Keratinocyte (primary cell): ENCODE data around the gene PFAS. TPM values are rescaled to one million over a fixed set of nuclear protein-coding genes. Genes with fewer than 3 reads are reported as not detected.

Experiments used
- DNase-seq: peaks from one replicate; pipeline ENCODE4 v3.0.0-alpha.2; 2011; ENCODE audit warnings: low read depth, missing footprints, low spot score
- FAIRE-seq: peaks from 2 replicates; lab custom pipeline; 2011; peaks lifted over from hg19 to GRCh38; lab: Jason Lieb, UNC
- H2AFZ ChIP-seq: 2 replicates; pipeline ENCODE4 v1.6.0; 2012; ENCODE audit warnings: low read length, control low read depth, inconsistent platforms; ENCODE audit not compliant: control insufficient read depth
- H3K27ac ChIP-seq: 2 replicates; pipeline ENCODE4 v1.5.1; 2011; ENCODE audit warnings: low read length; ENCODE audit not compliant: control insufficient read depth, insufficient read depth
- H3K27me3 ChIP-seq: 3 replicates; pipeline ENCODE4 v1.6.0; 2011; ENCODE audit warnings: low read length; ENCODE audit not compliant: control insufficient read depth, insufficient read depth; ENCODE audit errors: extremely low read depth
- H3K36me3 ChIP-seq, 2 experiments: 2 replicates in 1 of 2; 3 replicates in 1 of 2; pipeline ENCODE4 v1.5.1; 2011; ENCODE audit warnings: low read length in 2 of 2, mild to moderate bottlenecking in 1 of 2; ENCODE audit not compliant: control insufficient read depth in 2 of 2, insufficient read depth in 2 of 2; ENCODE audit errors: extremely low read depth in 1 of 2
- H3K4me1 ChIP-seq: 3 replicates; pipeline ENCODE4 v1.5.1; 2011; ENCODE audit warnings: low read length; ENCODE audit not compliant: control insufficient read depth, insufficient read depth; ENCODE audit errors: extremely low read depth
- H3K4me2 ChIP-seq: 3 replicates; pipeline ENCODE4 v1.6.0; 2011; ENCODE audit warnings: low read depth, low read length; ENCODE audit not compliant: control insufficient read depth, insufficient read depth; ENCODE audit errors: extremely low read depth
- H3K4me3 ChIP-seq, 3 experiments: fragments of 200-600 bp in 1 of 3; sonication (generic) in 1 of 3; 2 replicates in 2 of 3; 3 replicates in 1 of 3; pipeline ENCODE4 v1.5.1; 2011 to 2016; ENCODE audit warnings: low read length in 3 of 3, mild to moderate bottlenecking in 3 of 3, control low read depth in 2 of 3, inconsistent platforms in 1 of 3, low read depth in 1 of 3, mixed read lengths in 1 of 3, mixed run types in 1 of 3, moderate library complexity in 1 of 3; ENCODE audit not compliant: control insufficient read depth in 2 of 3, insufficient read depth in 2 of 3; ENCODE audit errors: extremely low read depth in 1 of 3
- H3K79me2 ChIP-seq: 2 replicates; pipeline ENCODE4 v1.6.0; 2012; ENCODE audit warnings: low read length; ENCODE audit not compliant: control insufficient read depth, insufficient read depth
- H3K9ac ChIP-seq: 3 replicates; pipeline ENCODE4 v1.6.0; 2011; ENCODE audit warnings: low read length; ENCODE audit not compliant: control insufficient read depth, insufficient read depth; ENCODE audit errors: extremely low read depth
- H3K9me1 ChIP-seq: 3 replicates; pipeline ENCODE4 v1.6.0; 2011; ENCODE audit warnings: low read length; ENCODE audit not compliant: control insufficient read depth, insufficient read depth; ENCODE audit errors: extremely low read depth
- H3K9me3 ChIP-seq: 2 replicates; pipeline ENCODE4 v1.5.1; 2012; ENCODE audit warnings: low read depth, low read length; ENCODE audit not compliant: control insufficient read depth
- H4K20me1 ChIP-seq: 3 replicates; pipeline ENCODE4 v1.6.0; 2011; ENCODE audit warnings: low read length; ENCODE audit not compliant: control insufficient read depth, insufficient read depth; ENCODE audit errors: extremely low read depth
- CTCF ChIP-seq, 3 experiments: IDR thresholded peaks in 1 of 3; conservative IDR thresholded peaks in 1 of 3; optimal IDR thresholded peaks in 1 of 3; 2 replicates in 2 of 3; 3 replicates in 1 of 3; pipeline versions ENCODE3 to v1.5.1; 2011; ENCODE audit warnings: low read length in 3 of 3, mild to moderate bottlenecking in 3 of 3, moderate library complexity in 2 of 3, control low read depth in 1 of 3, inconsistent platforms in 1 of 3; ENCODE audit not compliant: insufficient read depth in 2 of 3; ENCODE audit errors: extremely low read depth in 1 of 3
- EZH2 ChIP-seq: IDR thresholded peaks from one replicate; pipeline ENCODE4 v1.6.1; 2012; ENCODE audit warnings: inconsistent platforms, mild to moderate bottlenecking, low read length, moderate library complexity
- dilution Hi-C: fragments of 300-500 bp; cut with MboI; formaldehyde crosslinking; loops from one replicate; pipeline ENCODE4 v1.7.0; 2020; ENCODE audit warnings: low sequenced_read_pairs; ENCODE audit not compliant: extremely low pct_ligation_motif_present
- polyA plus RNA-seq, 5 experiments: library from polyadenylated mRNA; depleted of rRNA in 3 of 5; stranded (reverse) in 3 of 5; stranded (forward) in 1 of 5; unstranded in 1 of 5; fragments of >200 nt; gene quantifications; 1 replicate in 1 of 5; 2 replicates in 3 of 5; 3 replicates in 1 of 5; pipeline versions ENCODE4 v1.2.1 to v1.2.3, GENCODE V29; 2011 to 2012; ENCODE audit warnings: missing spikeins in 2 of 5, low read depth in 1 of 5, low replicate concordance in 1 of 5

PFAS gene
- polyA plus RNA-seq, 1 donor (not counting 4 experiments of a cell fraction or from before 2014, with no cell fraction given) = 14.1 TPM

GRCh38 chr17:8253801-8254200 is 4.7 kb downstream of the PFAS start:
- H3K36me3 ChIP-seq = peaks cover 23 to 26% of the 10 kb centered on the region in 2 experiments
- peaks cover 34% of the 10 kb centered on the region for H3K79me2 ChIP-seq
- no peaks in the 10 kb centered on the region for H3K9me3 ChIP-seq
- FAIRE-seq = no peak
- dilution Hi-C loops = no loop called here
- H3K4me1 ChIP-seq = peaks cover 9% of the 10 kb centered on the region
- H2AFZ ChIP-seq = no peak overlapping the region
- H3K4me2 ChIP-seq = no peak overlapping the region
- H3K4me3 ChIP-seq = no peak overlapping the region
- no peaks in the 10 kb centered on the region for H3K27me3 ChIP-seq
- H4K20me1 ChIP-seq = no peaks in the 10 kb centered on the region
- TF ChIP-seq EZH2 (no peak), CTCF (optimal IDR thresholded peaks at IDR 0.05 in 1 of 3, IDR thresholded peaks at IDR 0.05 in 1 of 3, conservative IDR thresholded peaks at IDR 0.05 in 1 of 3; ENCODE audit: extremely low read depth in 1 of 3, insufficient read depth in 2 of 3, low read length in 3 of 3) (peak in 1 of 3 experiments; percentile 8)
- H3K9ac ChIP-seq = no peak overlapping the region
- no peaks in the 10 kb centered on the region for H3K9me1 ChIP-seq
- no peak overlapping the region for H3K27ac ChIP-seq
- DNase-seq = no peak

- H3K4me2 ChIP-seq = no peak overlapping the region
- H3K36me3 ChIP-seq = peaks cover 23 to 26% of the 10 kb centered on the region in 2 experiments
- TF ChIP-seq CTCF (optimal IDR thresholded peaks at IDR 0.05 in 1 of 3, IDR thresholded peaks at IDR 0.05 in 1 of 3, conservative IDR thresholded peaks at IDR 0.05 in 1 of 3; ENCODE audit: extremely low read depth in 1 of 3, insufficient read depth in 2 of 3, low read length in 3 of 3) (no peak), EZH2 (no peak)
- H3K9me1 ChIP-seq = no peaks in the 10 kb centered on the region
- no peak overlapping the region for H3K4me3 ChIP-seq
- no peaks in the 10 kb centered on the region for H4K20me1 ChIP-seq
- no peak overlapping the region for H3K9ac ChIP-seq
- no peak for FAIRE-seq
- H3K9me3 ChIP-seq = no peaks in the 10 kb centered on the region
- H3K4me1 ChIP-seq = peaks cover 8% of the 10 kb centered on the region
- dilution Hi-C loops = no loop called here
- no peak overlapping the region for H3K27ac ChIP-seq
- DNase-seq = no peak
- peaks cover 27% of the 10 kb centered on the region for H3K79me2 ChIP-seq
- H2AFZ ChIP-seq = no peak overlapping the region
- no peaks in the 10 kb centered on the region for H3K27me3 ChIP-seq
Observed at GRCh38 chr17:8254881-8255280, 5.8 kb downstream of the PFAS start.
